ENCODE data around the gene GNAO1.
"Not testable (repeated sequence)": the region's sequence is repeated elsewhere in the genome, so short reads cannot be mapped to it uniquely, and the experiment has no call there.

GNAO1 gene

DNA sequence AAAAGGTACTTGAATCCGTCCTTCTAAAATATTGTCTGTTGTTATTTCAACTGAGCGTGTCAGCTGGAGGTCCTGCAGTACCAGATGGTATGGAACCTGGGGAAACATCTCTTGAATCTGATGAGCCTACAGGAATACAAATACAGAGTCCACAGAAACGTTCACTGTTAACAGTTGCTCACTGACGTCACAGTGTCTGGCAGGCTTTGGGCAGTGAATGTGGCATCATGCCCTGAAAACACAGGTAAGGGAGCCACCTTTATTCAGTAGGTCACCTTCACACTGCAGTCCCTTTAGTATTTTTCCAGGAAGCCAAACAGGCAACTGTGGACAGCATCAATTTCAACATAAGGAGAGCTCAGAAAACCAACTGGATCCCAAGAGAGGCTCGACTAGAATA lies 177.9 kb downstream of the GNAO1 start:
- DNase-seq, result no peak

DNA sequence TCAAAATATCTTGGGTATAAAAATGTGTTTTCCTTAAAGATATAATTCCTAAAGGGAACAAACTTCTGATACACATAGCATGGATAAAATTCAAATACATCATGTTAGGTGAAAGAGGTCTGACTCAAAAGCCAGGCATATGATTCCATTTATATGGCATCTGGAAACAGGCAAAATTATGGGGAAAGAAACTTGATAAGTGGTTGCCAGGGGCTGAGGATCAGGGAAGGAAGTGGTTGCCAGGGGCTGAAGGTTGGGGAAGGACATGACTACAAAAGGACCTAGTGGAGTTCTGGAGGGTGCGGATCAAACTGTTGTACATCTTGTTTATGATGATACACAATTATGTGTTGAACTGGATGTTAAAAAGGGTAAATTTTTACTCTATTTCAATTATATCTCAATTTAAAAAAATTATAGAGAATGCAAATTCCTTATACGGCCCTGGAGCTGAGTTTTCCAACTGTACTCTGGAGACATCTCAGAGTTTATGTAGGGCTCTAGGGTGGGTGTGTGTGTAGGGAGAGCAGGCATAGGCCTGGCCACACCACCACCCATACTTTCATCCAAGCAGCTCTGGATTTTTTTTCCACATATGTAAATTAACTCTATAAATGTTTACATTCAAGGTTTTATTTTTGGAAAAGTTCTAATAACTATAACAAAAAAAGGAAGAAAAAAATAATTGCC lies 179.0 kb downstream of the GNAO1 start:
- no peak for DNase-seq

GRCh38 chr16:56370875-56371659 lies 179.8 kb downstream of the GNAO1 start:
- DNase-seq, result no peak

DNA sequence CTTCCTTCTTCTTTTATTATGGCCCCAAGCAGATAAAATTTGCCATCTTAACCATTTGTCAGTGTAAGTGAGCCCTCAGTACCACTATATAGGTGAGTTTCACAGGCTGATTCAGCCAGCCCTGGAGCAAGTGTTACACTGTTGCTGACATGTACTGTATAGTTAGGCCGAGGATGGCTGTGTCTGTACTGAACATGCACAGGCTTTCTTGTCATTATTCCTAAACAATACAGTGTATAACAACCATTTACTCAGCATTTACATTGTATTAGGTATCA lies 180.3 kb downstream of the GNAO1 start:
- no peak for DNase-seq

GRCh38 chr16:56372013-56372634 lies 180.8 kb downstream of the GNAO1 start:
- no peak for DNase-seq

- DNase-seq, result no peak
Observed at GRCh38 chr16:56373003-56373402, 181.7 kb downstream of the GNAO1 start.

DNA sequence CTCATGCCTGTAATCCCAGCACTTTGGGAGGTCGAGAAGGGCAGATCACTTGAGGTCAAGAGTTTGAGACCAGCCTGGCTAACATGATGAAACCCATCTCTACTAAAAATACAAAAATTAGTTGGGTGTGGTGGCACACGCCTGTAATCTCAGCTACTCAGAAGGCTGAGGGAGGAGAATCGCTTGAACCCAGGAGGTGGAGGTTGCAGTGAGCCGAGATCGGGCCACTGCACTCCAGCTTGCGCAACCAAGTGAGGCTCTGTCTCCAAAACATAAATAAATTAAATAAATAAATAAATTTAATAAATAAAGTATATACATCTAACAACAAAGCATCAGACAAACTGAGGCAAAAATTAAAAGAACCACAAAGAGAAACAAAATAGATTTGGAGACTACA lies 184.5 kb downstream of the GNAO1 start:
- not testable (repeated sequence) for DNase-seq

DNA sequence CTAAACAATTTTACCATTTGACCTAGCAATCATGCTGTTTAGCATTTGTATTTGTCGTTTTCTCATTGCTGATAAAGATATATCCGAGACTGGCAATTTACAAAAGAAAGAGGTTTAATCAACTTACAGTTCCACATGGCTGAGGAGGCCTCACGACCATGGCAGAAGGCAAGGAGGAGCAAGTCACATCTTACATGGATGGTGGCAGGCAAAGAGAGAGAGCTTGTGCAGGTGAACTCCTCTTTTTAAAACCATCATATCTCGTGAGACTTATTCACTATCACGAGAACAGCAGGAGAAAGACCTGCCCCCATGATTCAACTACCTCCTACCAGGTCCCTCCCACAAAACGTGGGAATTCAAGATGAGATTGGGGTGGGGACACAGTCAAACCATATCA lies 187.8 kb downstream of the GNAO1 start:
- not testable (repeated sequence) for DNase-seq

- DNase-seq, result not testable (repeated sequence)
Observed at GRCh38 chr16:56380778-56381485, 189.6 kb downstream of the GNAO1 start.

DNA sequence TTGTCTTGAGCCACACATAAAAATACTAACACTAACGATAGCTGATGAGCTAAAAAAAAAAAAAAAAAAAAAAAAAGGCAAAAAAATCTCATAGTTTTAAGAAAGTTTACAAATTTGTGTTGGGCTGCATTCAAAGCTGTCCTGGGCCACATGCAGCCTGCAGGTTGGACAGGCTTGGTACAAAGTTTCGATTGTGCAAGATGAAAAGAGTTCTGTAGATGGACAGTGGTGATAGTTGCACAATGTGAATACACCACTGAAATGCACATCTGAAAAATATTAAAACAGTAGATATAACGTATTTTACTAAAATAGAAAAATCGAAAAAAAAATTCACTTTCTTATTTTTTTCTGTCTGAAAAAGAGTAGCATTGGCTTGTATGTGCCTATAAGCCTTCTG lies 191.2 kb downstream of the GNAO1 start:
- no peak for DNase-seq

DNA sequence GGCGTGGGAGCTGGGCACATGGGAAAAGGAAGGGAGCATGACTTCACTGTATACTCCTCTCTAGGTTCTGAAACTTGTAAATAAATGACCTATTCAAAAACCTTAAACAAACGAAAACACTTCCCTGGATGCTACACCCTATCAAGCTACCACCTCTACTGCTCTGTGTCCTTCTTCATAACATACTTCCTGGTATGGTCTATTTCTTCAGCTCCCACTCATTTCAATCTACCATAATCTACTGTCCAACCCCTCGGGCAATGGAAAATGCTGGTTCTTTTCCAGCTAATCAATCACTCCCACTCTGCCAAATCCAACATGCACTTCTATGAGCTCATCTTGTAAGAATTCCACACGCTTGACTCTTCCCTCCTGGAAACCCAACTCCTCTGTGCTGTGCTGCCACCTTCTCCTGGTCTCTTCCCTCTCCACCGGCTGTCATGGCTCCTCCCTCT lies 191.6 kb downstream of the GNAO1 start:
- no peak for DNase-seq

- DNase-seq, result no peak
Observed at GRCh38 chr16:56384074-56384721, 192.9 kb downstream of the GNAO1 start.

GRCh38 chr16:56387396-56387795 lies 196.1 kb downstream of the GNAO1 start:
- DNase-seq, result no peak

DNA sequence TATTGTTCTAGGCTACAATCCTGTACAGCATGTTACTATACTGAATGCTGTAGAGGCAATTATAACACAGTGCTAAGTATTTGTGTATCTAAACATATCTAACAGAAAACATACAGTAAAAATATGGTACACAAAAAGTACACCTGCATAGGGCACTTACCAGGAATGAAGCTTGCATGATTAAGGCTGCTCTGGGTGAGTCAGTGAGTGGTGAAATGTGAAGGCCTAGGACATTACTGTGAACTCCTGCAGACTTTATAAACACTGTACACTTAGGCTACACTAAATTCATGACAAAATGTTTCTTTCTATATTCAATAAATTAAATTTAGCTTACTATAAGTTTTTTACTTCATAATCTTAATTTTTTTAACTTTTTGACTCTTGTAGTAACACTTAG lies 196.9 kb downstream of the GNAO1 start:
- DNase-seq, result no peak

- DNase-seq, result no peak
Observed at GRCh38 chr16:56389554-56389953, 198.3 kb downstream of the GNAO1 start.

GRCh38 chr16:56396724-56397123 lies 205.4 kb downstream of the GNAO1 start:
- DNase-seq, result not testable (repeated sequence)

- no peak for DNase-seq
Observed at GRCh38 chr16:56399047-56399446, 207.8 kb downstream of the GNAO1 start.

GRCh38 chr16:56399486-56399885 lies 208.2 kb downstream of the GNAO1 start:
- DNase-seq, result no peak

DNA sequence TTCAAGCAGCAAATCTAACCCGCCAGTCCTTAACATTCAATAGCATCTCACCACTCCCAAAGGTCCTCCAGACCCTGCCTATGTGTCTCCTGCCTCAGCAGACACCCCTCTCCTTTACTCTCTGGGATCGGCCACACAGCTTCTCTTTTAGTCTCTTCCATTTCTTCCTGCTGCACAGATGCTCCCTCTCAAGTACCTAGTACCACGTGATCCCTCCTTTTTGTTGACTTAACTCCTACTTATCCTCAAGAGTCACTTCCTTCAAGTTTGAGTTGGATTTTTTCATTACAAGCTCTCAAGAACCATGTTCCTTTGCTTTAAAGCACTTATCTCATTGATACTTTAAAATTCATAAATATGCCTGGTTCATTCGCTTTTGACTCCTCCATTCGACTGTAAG lies 209.2 kb downstream of the GNAO1 start:
- no peak for DNase-seq

DNA sequence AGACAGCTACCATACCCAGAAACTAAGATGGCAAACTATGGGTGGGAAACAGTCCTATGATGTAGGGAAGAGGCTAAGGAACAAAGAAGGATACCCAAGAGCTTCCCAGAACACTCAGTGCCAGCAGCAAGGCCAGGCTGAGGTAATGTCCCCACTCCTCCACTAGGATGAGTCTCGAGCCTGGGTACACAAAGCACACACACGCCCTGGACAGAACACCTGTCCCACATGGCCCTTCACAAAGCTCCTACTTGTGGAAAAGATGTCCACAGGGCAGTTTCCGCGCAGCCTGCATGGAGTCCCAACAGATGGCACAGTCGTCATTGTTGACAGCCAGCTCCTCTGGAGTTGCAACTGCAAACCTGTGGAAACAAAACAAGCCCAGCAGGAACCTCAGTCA lies 210.2 kb downstream of the GNAO1 start:
- DNase-seq, result no peak

GRCh38 chr16:56405977-56406672 lies 214.8 kb downstream of the GNAO1 start:
- DNase-seq, result no peak
